GM21423 (cell line): Measurements from ENCODE around the gene CIC.

Source experiments
- ATAC-seq: cut with Tn5 transposase; IDR thresholded peaks from one replicate; pipeline ENCODE4 v1.9.1; 2021; ENCODE audit warnings: mild to moderate bottlenecking, moderate library complexity; ENCODE audit not compliant: unreplicated experiment

Gene CIC

DNA sequence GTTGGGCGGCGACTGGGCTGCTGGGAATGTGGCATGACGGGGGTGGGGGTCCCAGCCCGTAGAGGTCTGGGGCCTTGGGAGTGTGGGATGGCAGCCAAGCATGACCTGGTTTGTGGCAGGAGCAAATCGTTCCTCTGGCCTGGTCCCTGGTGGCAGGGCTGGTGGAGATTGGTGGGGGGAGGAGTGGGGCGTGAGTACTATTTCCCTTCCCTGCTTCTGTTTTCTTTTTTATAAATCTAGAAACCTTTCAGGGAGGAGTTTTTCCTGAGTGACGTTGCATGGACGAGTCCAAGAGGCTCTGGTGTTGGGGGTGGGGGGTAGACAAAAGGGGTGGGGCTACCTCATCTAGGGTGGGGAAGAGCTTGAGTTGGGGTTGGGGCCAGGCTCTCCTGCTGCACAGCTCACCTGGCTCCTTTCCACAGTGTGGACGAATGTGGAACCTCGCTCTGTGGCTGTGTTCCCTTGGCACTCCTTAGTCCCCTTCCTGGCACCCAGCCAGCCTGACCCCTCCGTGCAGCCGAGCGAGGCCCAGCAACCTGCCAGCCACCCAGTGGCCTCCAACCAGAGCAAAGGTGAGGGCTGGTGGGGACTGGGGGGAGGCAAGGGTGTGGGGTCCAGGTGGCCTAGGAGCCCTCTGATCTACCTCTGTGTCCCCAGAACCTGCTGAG is 17.4 kb downstream of the CIC start:
- no peak for ATAC-seq

DNA sequence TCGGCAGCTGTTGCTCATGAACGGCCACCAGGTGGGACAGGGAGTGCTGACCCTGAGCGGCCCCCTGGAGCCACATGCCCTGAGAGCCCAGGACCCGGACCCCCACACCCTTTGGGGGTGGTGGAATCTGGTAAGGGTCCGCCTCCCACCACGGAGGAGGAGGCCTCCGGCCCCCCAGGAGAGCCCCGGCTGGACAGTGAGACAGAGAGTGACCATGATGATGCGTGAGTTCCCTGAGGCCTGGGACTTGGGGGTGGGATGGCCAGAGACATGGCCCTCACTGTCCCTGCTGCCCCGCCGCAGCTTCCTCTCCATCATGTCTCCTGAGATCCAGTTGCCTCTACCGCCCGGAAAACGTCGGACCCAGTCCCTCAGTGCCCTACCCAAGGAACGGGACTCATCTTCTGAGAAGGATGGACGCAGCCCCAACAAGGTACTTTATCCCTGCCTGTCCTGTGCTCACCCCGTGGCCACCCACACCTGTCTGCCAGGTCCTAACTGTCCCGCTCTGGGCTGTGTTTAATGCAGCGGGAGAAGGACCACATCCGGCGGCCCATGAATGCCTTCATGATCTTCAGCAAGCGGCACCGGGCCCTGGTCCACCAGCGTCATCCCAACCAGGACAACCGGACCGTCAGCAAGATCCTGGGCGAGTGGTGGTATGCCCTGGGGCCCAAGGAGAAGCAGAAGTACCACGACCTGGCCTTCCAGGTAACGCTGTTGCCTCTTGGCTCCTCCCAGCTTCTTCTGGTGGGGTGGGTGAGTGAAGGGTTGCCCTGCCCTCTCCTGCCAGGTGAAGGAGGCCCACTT is 18.2 kb downstream of the CIC start:
- ATAC-seq, result no peak

DNA sequence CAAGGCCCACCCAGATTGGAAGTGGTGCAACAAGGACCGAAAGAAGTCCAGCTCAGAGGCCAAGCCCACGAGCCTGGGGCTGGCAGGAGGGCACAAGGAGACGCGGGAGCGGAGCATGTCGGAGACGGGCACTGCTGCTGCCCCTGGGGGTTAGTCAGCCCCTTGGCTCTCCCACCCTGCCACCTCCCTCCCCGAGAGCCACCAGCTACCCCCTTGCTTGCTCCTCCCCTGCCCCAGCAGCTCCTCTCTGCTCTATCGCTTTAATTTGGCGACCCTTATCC is 18.7 kb downstream of the CIC start:
- ATAC-seq, result no peak

GRCh38 chr19:42288387-42288786 is 19.3 kb downstream of the CIC start:
- ATAC-seq, result no peak

DNA sequence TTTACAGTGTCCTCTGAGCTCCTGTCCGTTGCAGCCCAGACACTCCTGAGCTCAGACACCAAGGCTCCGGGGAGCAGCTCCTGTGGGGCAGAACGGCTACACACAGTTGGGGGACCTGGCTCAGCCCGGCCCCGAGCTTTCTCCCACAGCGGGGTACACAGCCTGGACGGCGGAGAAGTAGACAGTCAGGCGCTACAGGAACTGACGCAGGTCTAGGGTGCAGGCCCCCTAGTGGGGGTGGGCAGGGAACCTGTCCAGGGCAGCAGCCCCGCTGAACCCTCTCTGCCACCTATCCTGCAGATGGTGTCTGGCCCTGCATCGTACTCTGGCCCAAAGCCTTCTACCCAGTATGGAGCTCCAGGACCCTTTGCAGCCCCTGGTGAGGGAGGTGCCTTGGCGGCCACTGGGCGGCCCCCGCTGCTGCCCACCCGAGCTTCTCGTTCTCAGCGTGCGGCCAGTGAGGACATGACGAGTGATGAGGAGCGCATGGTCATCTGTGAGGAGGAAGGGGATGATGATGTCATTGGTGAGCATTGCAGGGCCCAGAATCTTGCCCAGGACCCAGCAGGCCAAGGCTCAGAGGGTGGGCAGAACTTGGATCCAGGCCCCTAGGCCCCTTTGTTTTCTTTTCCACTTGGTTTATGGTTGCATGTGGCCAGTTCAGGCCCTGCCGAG is 20.0 kb downstream of the CIC start:
- ATAC-seq, result no peak

- no peak for ATAC-seq
Measured at GRCh38 chr19:42289556-42290041, 20.5 kb downstream of the CIC start.

- no peak for ATAC-seq
Measured at GRCh38 chr19:42290136-42290522, 21.1 kb downstream of the CIC start.

DNA sequence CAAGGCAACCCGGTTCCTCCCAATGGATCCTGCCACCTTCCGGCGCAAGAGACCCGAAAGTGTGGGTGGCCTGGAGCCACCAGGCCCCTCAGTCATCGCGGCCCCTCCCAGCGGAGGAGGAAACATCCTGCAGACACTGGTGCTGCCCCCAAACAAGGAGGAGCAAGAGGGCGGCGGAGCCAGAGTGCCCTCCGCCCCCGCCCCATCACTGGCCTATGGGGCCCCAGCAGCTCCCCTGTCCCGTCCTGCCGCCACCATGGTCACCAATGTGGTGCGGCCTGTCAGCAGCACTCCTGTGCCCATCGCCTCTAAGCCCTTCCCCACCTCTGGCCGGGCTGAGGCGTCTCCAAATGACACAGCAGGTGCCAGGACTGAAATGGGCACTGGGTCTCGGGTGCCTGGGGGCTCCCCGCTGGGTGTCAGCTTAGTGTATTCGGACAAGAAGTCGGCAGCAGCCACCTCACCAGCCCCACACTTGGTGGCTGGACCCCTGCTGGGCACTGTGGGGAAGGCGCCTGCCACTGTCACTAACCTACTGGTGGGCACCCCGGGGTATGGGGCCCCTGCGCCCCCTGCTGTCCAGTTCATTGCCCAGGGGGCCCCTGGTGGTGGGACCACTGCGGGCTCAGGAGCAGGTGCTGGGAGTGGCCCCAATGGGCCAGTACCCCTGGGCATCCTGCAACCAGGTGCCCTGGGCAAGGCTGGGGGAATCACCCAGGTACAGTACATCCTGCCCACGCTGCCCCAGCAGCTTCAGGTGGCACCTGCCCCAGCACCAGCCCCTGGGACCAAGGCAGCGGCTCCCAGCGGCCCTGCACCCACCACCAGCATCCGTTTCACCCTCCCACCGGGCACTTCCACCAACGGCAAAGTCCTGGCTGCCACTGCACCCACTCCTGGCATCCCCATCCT is 21.7 kb downstream of the CIC start:
- no peak for ATAC-seq

GRCh38 chr19:42291435-42291810 is 22.4 kb downstream of the CIC start:
- ATAC-seq, result no peak

DNA sequence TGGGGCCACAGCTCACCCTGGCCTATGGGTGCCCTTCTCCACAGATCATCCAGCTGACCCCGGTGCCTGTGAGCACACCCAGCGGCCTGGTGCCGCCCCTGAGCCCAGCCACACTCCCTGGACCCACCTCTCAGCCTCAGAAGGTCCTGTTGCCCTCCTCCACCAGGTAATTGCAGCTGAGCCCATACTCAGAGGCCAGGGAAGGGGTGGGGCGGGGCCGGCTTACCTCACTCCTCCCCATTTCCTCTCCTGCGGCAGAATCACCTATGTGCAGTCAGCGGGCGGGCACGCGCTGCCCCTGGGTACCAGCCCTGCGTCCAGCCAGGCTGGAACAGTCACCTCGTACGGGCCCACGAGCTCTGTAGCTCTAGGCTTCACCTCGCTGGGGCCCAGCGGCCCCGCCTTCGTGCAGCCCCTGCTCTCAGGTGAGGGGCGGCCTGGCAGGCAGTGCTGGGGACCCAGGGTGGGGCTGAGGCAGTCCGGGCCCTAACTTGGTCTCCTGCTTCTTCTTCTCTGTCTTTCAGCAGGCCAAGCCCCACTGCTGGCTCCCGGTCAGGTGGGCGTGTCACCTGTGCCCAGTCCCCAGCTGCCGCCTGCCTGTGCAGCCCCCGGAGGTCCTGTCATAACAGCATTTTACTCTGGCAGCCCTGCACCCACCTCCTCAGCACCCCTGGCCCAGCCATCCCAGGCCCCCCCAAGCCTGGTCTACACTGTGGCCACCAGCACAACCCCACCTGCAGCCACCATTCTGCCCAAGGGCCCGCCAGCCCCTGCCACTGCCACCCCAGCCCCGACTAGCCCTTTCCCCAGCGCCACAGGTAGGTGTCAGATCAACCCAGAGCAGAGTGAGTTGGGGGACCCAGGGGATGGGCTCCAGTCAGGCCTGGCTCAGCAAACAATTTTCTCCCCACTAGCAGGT is 23.2 kb downstream of the CIC start:
- ATAC-seq, result no peak

DNA sequence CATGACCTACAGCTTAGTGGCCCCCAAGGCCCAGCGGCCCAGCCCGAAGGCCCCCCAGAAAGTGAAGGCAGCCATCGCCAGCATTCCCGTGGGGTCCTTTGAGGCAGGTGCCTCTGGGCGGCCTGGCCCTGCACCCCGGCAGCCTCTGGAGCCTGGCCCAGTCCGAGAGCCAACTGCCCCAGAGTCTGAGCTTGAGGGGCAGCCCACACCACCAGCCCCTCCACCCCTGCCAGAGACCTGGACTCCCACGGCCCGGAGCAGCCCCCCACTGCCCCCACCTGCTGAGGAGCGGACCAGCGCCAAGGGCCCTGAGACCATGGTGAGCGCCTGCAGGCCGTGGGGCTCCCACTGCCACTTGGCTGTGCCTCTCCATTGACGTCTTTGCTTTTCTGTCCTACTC is 23.9 kb downstream of the CIC start:
- ATAC-seq, result no peak

GRCh38 chr19:42293540-42293939 is 24.5 kb downstream of the CIC start:
- no peak for ATAC-seq

DNA sequence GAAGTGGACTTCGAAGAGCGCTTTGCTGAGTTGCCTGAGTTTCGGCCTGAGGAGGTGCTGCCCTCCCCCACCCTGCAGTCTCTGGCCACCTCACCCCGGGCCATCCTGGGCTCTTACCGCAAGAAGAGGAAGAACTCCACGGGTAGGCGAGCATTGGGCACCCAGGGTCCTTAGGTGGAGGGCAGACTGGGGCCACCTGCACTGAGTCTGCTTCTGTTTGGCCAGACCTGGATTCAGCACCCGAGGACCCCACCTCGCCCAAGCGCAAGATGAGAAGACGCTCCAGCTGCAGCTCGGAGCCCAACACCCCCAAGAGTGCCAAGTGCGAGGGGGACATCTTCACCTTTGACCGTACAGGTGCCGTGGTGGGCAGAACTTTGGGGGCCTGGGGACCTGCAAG is 24.9 kb downstream of the CIC start:
- ATAC-seq, result no peak

- no peak for ATAC-seq
Measured at GRCh38 chr19:42294471-42295137, 25.6 kb downstream of the CIC start.

DNA sequence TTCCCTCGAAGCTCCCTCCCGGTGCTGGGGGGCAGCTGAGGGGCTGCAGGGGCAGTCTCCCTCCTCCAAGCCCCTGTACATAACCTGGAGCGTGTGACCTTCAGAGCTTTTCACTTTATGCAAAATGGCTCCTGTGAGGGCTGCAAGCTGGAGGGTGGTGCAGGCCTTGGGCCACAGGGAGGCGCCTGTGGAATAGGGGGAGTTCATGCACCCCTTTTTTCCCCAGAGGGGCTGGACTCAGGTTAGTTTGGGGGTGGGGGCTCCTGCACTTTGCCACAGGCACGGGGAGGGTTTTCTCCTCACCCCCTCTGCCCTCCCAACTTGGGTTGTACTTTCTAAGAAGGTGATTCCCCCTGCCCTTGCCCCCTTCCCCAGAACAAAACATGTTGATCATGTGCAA is 26.3 kb downstream of the CIC start:
- no peak for ATAC-seq

- peak; percentile 69 for ATAC-seq
Measured at GRCh38 chr19:42295831-42296525, 26.9 kb downstream of the CIC start.

DNA sequence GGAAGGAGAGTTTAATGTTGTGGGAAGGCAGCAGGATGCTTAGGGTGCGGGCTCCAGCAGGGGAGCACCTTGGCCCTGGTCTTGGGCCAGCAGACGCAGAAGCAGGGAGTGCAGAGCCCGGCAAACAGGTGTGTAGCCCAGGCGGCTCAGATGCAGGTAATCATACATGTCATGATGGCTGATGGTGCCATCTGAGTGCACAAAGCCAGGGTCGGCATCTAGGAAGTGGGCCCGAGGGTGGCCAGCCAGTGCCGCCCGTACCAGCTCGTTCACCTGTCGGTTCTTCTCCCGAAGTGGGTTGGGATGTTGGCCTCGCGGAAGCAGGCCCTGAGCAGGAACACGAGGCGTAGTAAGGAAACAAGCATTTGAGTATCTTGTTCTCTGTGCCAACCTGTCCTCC is 28.0 kb downstream of the CIC start:
- ATAC-seq, result no peak

DNA sequence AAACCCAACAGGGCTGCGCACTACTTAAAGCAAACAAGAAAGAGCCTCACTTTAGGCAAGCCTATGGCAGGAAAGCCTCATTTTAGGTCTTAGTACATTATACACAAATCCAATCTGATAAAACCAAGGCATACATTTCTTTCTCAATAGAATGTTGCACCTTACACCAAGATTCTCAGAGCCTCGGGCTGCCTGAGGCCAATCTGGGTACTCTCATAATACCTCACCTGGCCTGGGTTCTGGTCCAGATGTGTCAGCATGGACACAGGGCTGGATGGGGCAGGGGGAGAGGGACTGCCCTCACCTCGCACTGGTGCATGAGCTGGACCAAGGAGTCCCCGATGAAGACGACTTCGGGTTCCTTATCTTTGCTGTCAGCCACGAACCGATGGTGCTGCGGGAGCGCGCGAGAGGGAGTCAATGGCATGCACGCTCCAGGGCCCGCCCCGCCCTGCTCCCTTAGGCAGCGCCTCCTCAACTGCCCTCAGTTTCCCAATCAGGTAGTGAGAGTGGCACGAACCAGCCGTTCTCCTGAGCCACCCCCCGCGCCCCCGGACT is 32.7 kb downstream of the CIC start, which contains the start of gene PRR19:
Gene PRR19 (plus strand): TSS at position 487 of the 558 bp plus-strand sequence. CDS start 7,453 bp downstream, outside the sequence.
- ATAC-seq, result no peak

DNA sequence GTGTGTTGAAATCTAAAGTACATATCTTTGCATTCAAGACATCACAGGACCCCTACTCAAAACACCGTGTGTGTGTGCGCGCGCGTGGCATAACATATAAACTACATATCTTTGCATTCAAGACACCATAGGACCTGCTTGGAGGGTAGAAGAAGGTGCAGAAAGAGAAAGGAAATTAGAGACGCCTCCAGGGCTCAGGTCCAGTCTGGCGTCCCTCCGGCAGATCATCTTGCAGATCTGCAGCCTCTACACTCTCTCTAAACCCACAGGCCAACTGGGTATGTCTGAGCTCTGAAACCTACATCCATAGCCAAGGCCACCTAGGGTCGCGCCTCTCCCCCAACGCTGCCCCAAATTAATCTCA is 34.0 kb downstream of the CIC start:
- ATAC-seq, result no peak
